GM12878 (cell line): ENCODE results near the gene NLE1. TPM values are rescaled to one million over a fixed set of nuclear protein-coding genes. Genes with fewer than 3 reads are reported as not detected.

Source experiments
- ATF2 ChIP-seq: IDR thresholded peaks from 2 replicates; pipeline ENCODE4 v1.6.1; 2012; ENCODE audit warnings: low read length, inconsistent platforms
- CHD4 ChIP-seq: fragments of 200-600 bp; sonication (generic); IDR thresholded peaks from 2 replicates; pipeline ENCODE4 v1.6.1; 2016; ENCODE audit warnings: mild to moderate bottlenecking
- CREM ChIP-seq: IDR thresholded peaks from 2 replicates; pipeline ENCODE4 v1.6.1; 2014; ENCODE audit warnings: antibody characterized with exemption, low read depth
- ESRRA ChIP-seq: IDR thresholded peaks from 2 replicates; pipeline ENCODE4 v1.6.1; 2012; ENCODE audit warnings: mild to moderate bottlenecking, low read length, improper control_type of control experiment
- GABPA ChIP-seq: IDR thresholded peaks from 2 replicates; pipeline ENCODE4 v1.6.1; 2014; ENCODE audit warnings: antibody characterized with exemption, low read depth, mild to moderate bottlenecking, inconsistent platforms
- HSF1 ChIP-seq: fragments of 150-350 bp; IDR thresholded peaks from 2 replicates; pipeline ENCODE4 v1.6.1; 2014; ENCODE audit warnings: mild to moderate bottlenecking, low read depth, low read length
- IKZF1 ChIP-seq: fragments of 450-650 bp; conservative IDR thresholded peaks from 2 replicates; pipeline ENCODE4 v1.6.1; 2017; ENCODE audit warnings: antibody characterized with exemption, mild to moderate bottlenecking
- IRF5 ChIP-seq: fragments of 450-650 bp; IDR thresholded peaks from 2 replicates; pipeline ENCODE4 v1.6.1; 2017; ENCODE audit warnings: borderline replicate concordance
- JUNB ChIP-seq: IDR thresholded peaks from 2 replicates; pipeline ENCODE4 v1.6.1; 2016; ENCODE audit warnings: antibody characterized with exemption, mild to moderate bottlenecking
- KLF5 ChIP-seq: fragments of 450-650 bp; IDR thresholded peaks from 2 replicates; pipeline ENCODE4 v1.6.1; 2014; ENCODE audit warnings: mild to moderate bottlenecking; ENCODE audit not compliant: partially characterized antibody
- MLLT1 ChIP-seq: fragments of 450-650 bp; IDR thresholded peaks from 2 replicates; pipeline ENCODE4 v1.6.1; 2016; ENCODE audit warnings: mild to moderate bottlenecking
- NR2C1 ChIP-seq: fragments of 450-650 bp; IDR thresholded peaks from 2 replicates; pipeline ENCODE4 v1.6.1; 2017; ENCODE audit warnings: antibody characterized with exemption, mild to moderate bottlenecking, moderate library complexity
- NR2C2 ChIP-seq: IDR thresholded peaks from 2 replicates; pipeline ENCODE4 v1.6.1; 2011; ENCODE audit warnings: borderline replicate concordance, low read depth; ENCODE audit not compliant: control insufficient read depth, insufficient read length
- POU2F2 ChIP-seq: IDR thresholded peaks from 3 replicates; pipeline ENCODE4 v1.6.1; 2011; ENCODE audit warnings: low read depth, mild to moderate bottlenecking, low read length, borderline replicate concordance
- PRDM15 ChIP-seq: fragments of 450-650 bp; formaldehyde crosslinking; IDR thresholded peaks from 2 replicates; pipeline ENCODE4 v1.4.0; 2020; ENCODE audit warnings: mild to moderate bottlenecking, moderate library complexity
- RCOR1 ChIP-seq: conservative IDR thresholded peaks from 2 replicates; pipeline ENCODE4 v1.6.1; 2012; ENCODE audit warnings: low read depth, low read length, improper control_type of control experiment
- SMAD5 ChIP-seq: IDR thresholded peaks from 2 replicates; pipeline ENCODE4 v1.6.1; 2016; ENCODE audit warnings: antibody characterized with exemption, low read depth
- SMARCA5 ChIP-seq: fragments of 450-650 bp; IDR thresholded peaks from 2 replicates; pipeline ENCODE4 v1.6.1; 2017; ENCODE audit warnings: mild to moderate bottlenecking
- SUZ12 ChIP-seq: fragments of 200-600 bp; sonication (generic); IDR thresholded peaks from one replicate; pipeline ENCODE4 v1.6.1; 2018; ENCODE audit warnings: antibody characterized with exemption, mild to moderate bottlenecking; ENCODE audit not compliant: unreplicated experiment
- TAF1 ChIP-seq: IDR thresholded peaks from 2 replicates; pipeline ENCODE4 v1.6.1; 2011; ENCODE audit warnings: mild to moderate bottlenecking, low read depth, low read length, borderline replicate concordance
- WRNIP1 ChIP-seq: IDR thresholded peaks from 2 replicates; pipeline ENCODE4 v1.6.1; 2011; ENCODE audit warnings: low read depth, low read length, improper control_type of control experiment, borderline replicate concordance
- YBX1 ChIP-seq: fragments of 450-650 bp; IDR thresholded peaks from 2 replicates; pipeline ENCODE4 v1.6.1; 2016; ENCODE audit warnings: antibody characterized with exemption
- ZBED1 ChIP-seq: IDR thresholded peaks from 2 replicates; pipeline ENCODE4 v1.6.1; 2016; ENCODE audit warnings: borderline replicate concordance
- polyA plus RNA-seq, 11 experiments: library from polyadenylated mRNA; depleted of rRNA in 4 of 11; unstranded in 6 of 11; stranded (reverse) in 5 of 11; fragments of >200 nt; fragmentation: Nextera tagmentation in 4 of 11; fragmentation: Illumina TruSeq in 1 of 11; extraction: Ambion mirVana in 4 of 11; extraction: Trizol in 1 of 11; gene quantifications; 1 replicate in 1 of 11; 2 replicates in 10 of 11; pipeline versions ENCODE4 v1.2.1 to v1.2.3, GENCODE V29; 2011 to 2016; ENCODE audit warnings: inconsistent platforms in 2 of 11, missing spikeins in 2 of 11, low read depth in 1 of 11
- total RNA-seq, 4 experiments: library from RNA; depleted of rRNA in 3 of 4; stranded (reverse); fragments of >200 nt in 3 of 4; fragmentation: Illumina TruSeq in 1 of 4; extraction: Trizol in 1 of 4; gene quantifications; 2 replicates each; pipeline versions ENCODE4 v1.2.1 to v1.2.3, GENCODE V29; 2013 to 2021

The NLE1 gene
- total and polyA plus RNA-seq, 10 of the 15 experiments (the other 5 are each of a cell fraction or from before 2014, with no cell fraction given), result 2.4 to 33.5 (median 17.6) TPM

GRCh38 chr17:35089586-35090296, 52.4 kb downstream of the NLE1 start (continued):
- TF ChIP-seq JUNB, result no peak
- TF ChIP-seq IKZF1, result peak; percentile 86
- TF ChIP-seq CREM, result 0 out of 2 replicates have a peak, but pooled peaks have one; percentile 13
- TF ChIP-seq HSF1, result no peak
- no peak for TF ChIP-seq NR2C1
- TF ChIP-seq POU2F2, result no peak; the same call in 2 of the 3 replicates
- no peak for TF ChIP-seq SMARCA5
- TF ChIP-seq ZBED1, result no peak
- TF ChIP-seq RCOR1, result no peak
- TF ChIP-seq IRF5, result no peak; the same call in 1 of the 2 replicates
- TF ChIP-seq WRNIP1, result no peak
- TF ChIP-seq SUZ12, result no peak
- TF ChIP-seq GABPA, result no peak
- no peak for TF ChIP-seq NR2C2
- TF ChIP-seq YBX1, result no peak
- no peak for TF ChIP-seq TAF1
- TF ChIP-seq CHD4, result no peak
- no peak for TF ChIP-seq PRDM15 (CRISPR knock-in tag)
- TF ChIP-seq SMAD5, result no peak
- TF ChIP-seq ATF2, result no peak
- peak; percentile 86 for TF ChIP-seq KLF5
- TF ChIP-seq MLLT1, result no peak
- 0 out of 2 replicates have a peak, but pooled peaks have one; percentile 6 for TF ChIP-seq ESRRA
